SU-DHL-6 (cell line): Measurements from ENCODE around the gene LRRC28.

Source experiments
- H2AFZ ChIP-seq: fragments of 200-600 bp; sonication (generic); 2 replicates; pipeline ENCODE4 v1.6.1; 2014; ENCODE audit warnings: low read depth, mild to moderate bottlenecking, moderate library complexity, mixed read lengths, antibody characterized with exemption, low read length; ENCODE audit not compliant: severe bottlenecking
- H3F3A ChIP-seq: fragments of 200-600 bp; shearing (Covaris generic); 2 replicates; pipeline ENCODE4 v1.6.0; 2016; ENCODE audit warnings: antibody characterized with exemption, mild to moderate bottlenecking; ENCODE audit not compliant: insufficient read depth
- H3K27ac ChIP-seq: fragments of 200-600 bp; sonication (generic); 2 replicates; pipeline ENCODE4 v1.5.1; 2016; ENCODE audit warnings: low read depth, mild to moderate bottlenecking, low read length, moderate library complexity, mixed read lengths
- H3K27me3 ChIP-seq: fragments of 200-600 bp; sonication (generic), shearing (Covaris generic); 2 replicates; pipeline ENCODE4 v1.6.0; 2014; ENCODE audit warnings: mild to moderate bottlenecking, low read length
- H3K36me3 ChIP-seq: fragments of 200-600 bp; sonication (generic); 2 replicates; pipeline ENCODE4 v1.6.1; 2014; ENCODE audit warnings: mild to moderate bottlenecking, low read length, mixed read lengths
- H3K4me2 ChIP-seq: fragments of 300-600, 200-600 bp; shearing (Covaris generic), sonication (generic); 2 replicates; pipeline ENCODE4 v1.6.0; 2014; ENCODE audit warnings: low read length, low read depth, mild to moderate bottlenecking; ENCODE audit not compliant: poor library complexity, severe bottlenecking
- H3K4me3 ChIP-seq: fragments of 200-600 bp; sonication (generic); 2 replicates; pipeline ENCODE4 v1.5.1; 2014; ENCODE audit warnings: antibody characterized with exemption, low read length, mild to moderate bottlenecking, mixed read lengths; ENCODE audit not compliant: insufficient read depth, poor library complexity, severe bottlenecking
- H3K79me2 ChIP-seq: fragments of 200-600 bp; sonication (generic); 2 replicates; pipeline ENCODE4 v1.6.1; 2014; ENCODE audit warnings: mild to moderate bottlenecking, low read length, moderate library complexity; ENCODE audit not compliant: insufficient read depth
- H3K9ac ChIP-seq: fragments of 200-600 bp; sonication (generic); 2 replicates; pipeline ENCODE4 v1.7.0; 2014; ENCODE audit warnings: mild to moderate bottlenecking, low read length
- H3K9me2 ChIP-seq: fragments of 200-600 bp; sonication (generic); replicated peaks from 2 replicates; pipeline ENCODE4 v1.6.1; 2014; ENCODE audit warnings: low read length; ENCODE audit not compliant: insufficient read depth
- H3K9me3 ChIP-seq: fragments of 200-600 bp; sonication (generic); 2 replicates; pipeline ENCODE4 v1.6.1; 2014; ENCODE audit warnings: low read length, mixed read lengths; ENCODE audit not compliant: insufficient read depth
- H4K20me1 ChIP-seq: fragments of 200-600 bp; sonication (generic); 2 replicates; pipeline ENCODE4 v1.6.1; 2014; ENCODE audit warnings: low read depth, mild to moderate bottlenecking, antibody characterized with exemption, low read length, moderate library complexity, mixed read lengths
- EZH2phosphoT487 ChIP-seq: fragments of 200-600 bp; sonication (generic), shearing (Covaris generic); conservative IDR thresholded peaks from 2 replicates; pipeline ENCODE4 v1.6.1; 2018; ENCODE audit warnings: mild to moderate bottlenecking, antibody characterized with exemption, low read length, moderate library complexity, mixed read lengths
- TF ChIP-seq, protein P1 (sequence below): fragments of 200-600 bp; sonication (generic); IDR thresholded peaks from one replicate; pipeline ENCODE4 v1.5.1; 2017; ENCODE audit warnings: antibody characterized with exemption, mild to moderate bottlenecking, low read length, moderate library complexity; ENCODE audit not compliant: insufficient read depth, poor library complexity, severe bottlenecking

Gene LRRC28

DNA sequence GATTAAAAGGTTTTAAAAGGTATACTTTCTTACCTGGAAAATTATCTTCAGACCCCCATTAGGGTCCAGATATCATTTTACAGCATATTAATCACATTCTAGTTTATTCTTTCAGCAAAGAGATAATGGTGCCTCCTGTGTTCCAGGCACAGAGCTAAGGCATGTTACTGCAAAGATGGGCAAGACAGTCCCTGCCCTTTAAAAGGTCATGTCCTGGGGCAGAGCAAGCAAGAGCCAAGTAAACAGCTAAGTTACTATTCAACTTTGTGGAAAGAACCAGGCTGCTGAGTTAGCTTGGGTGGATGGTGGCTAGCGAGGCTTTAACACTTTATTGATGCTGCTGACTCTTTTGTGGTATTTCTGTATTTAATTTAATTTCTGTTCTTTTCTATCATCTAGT, 75.0 kb downstream of the LRRC28 start:
- TF ChIP-seq EZH2phosphoT487 = no peak
- TF ChIP-seq, protein P1, sequence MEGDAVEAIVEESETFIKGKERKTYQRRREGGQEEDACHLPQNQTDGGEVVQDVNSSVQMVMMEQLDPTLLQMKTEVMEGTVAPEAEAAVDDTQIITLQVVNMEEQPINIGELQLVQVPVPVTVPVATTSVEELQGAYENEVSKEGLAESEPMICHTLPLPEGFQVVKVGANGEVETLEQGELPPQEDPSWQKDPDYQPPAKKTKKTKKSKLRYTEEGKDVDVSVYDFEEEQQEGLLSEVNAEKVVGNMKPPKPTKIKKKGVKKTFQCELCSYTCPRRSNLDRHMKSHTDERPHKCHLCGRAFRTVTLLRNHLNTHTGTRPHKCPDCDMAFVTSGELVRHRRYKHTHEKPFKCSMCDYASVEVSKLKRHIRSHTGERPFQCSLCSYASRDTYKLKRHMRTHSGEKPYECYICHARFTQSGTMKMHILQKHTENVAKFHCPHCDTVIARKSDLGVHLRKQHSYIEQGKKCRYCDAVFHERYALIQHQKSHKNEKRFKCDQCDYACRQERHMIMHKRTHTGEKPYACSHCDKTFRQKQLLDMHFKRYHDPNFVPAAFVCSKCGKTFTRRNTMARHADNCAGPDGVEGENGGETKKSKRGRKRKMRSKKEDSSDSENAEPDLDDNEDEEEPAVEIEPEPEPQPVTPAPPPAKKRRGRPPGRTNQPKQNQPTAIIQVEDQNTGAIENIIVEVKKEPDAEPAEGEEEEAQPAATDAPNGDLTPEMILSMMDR = no peak
- Histone ChIP-seq H3K4me2 (no peak overlapping the region), H3K79me2 (no peaks in the 10 kb centered on the region), H3K27me3 (no peaks in the 10 kb centered on the region), H3K9me3 (no peaks in the 10 kb centered on the region), H4K20me1 (no peaks in the 10 kb centered on the region), H3F3A (no peaks in the 10 kb centered on the region), H3K27ac (no peak overlapping the region), H3K9me2 (no peaks in the 10 kb centered on the region), H3K36me3 (no peaks in the 10 kb centered on the region), H2AFZ (no peak overlapping the region), H3K4me3 (no peak overlapping the region), H3K9ac (no peak overlapping the region)

DNA sequence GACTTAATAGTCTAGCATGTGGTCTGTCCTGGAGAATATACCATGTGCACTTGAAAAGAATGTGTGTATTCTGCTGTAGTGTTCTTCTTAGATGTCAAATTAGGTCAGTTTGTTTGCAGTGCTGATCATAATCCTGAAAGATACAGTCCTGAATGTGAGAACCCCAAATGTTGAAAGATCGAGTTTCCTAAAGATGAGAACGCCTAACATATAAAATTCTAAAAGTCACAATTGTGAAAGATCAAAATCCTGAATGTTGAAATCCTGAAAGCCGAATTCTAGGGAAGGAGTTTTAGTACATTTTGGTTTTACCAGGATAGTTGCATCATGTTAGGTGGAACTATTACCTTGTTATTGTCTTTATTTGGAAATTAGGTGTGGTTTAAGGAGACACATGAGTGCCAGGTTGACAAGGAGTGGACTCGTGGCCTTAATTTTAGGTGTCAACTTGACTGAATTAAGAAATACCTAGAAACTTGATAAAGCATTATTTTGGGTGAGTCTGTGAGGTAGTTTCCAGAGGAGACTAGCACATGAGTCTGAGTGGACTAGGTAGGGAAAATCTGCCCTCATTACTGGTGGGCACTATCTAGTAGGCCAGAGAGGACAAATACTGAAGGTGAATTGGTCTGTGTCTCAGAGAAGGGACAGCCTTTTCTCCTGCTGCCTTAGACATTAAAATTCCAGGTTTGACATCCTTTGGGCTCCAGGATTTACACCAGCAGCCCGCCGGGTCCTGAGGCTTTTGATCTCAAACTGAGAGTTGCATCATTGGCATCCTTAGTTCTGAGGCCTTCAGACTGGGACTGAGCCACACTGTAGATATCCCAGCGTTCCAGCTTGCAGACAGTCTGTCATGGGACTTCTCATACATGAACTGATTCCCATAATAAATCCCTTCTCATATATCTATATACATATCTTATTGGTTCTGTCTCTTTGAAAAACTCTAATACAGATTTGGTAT, 77.1 kb downstream of the LRRC28 start:
- Histone ChIP-seq H2AFZ (no peak overlapping the region), H3K4me2 (no peak overlapping the region), H3F3A (no peaks in the 10 kb centered on the region), H3K36me3 (no peaks in the 10 kb centered on the region), H3K79me2 (no peaks in the 10 kb centered on the region), H4K20me1 (no peaks in the 10 kb centered on the region), H3K9me3 (no peaks in the 10 kb centered on the region), H3K9me2 (no peaks in the 10 kb centered on the region), H3K4me3 (no peak overlapping the region), H3K27me3 (no peaks in the 10 kb centered on the region), H3K9ac (no peak overlapping the region), H3K27ac (no peak overlapping the region)
- no peak for TF ChIP-seq EZH2phosphoT487
- TF ChIP-seq, protein P1 = no peak

DNA sequence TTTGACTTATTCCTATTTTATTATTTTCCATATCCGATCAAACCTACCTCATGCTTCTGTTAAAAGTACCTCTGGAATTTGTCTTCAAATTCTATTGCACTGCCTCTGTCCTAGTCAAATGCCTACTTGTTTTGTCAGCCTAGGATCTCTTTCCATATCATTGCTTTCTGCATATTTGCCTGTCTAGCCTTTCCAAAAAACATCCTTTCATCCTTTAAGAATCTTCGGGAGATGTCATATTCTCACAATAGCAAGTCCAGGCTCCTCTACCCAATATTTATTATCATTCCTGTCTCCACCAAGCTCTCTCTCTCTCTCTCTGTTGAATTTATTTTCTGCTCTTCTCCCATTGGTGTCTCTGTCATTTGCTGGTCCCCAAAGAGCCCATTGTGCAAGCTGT, 80.1 kb downstream of the LRRC28 start:
- H3K27me3 ChIP-seq = no peaks in the 10 kb centered on the region
- no peak overlapping the region for H3K4me3 ChIP-seq
- H3F3A ChIP-seq = no peaks in the 10 kb centered on the region
- no peaks in the 10 kb centered on the region for H4K20me1 ChIP-seq
- no peaks in the 10 kb centered on the region for H3K9me3 ChIP-seq
- TF ChIP-seq, protein P1 = no peak
- no peak for TF ChIP-seq EZH2phosphoT487
- no peaks in the 10 kb centered on the region for H3K36me3 ChIP-seq
- H3K9ac ChIP-seq = no peak overlapping the region
- H3K79me2 ChIP-seq = no peaks in the 10 kb centered on the region
- H3K4me2 ChIP-seq = no peak overlapping the region
- H3K9me2 ChIP-seq = no peaks in the 10 kb centered on the region
- no peak overlapping the region for H3K27ac ChIP-seq
- H2AFZ ChIP-seq = no peak overlapping the region
